MV-4-11 (cell line): ENCODE data around the gene TASP1.

ENCODE experiments used
- DNase-seq: peaks from one replicate; lab custom pipeline; 2025; lab: John Stamatoyannopoulos, UW

TASP1 gene

DNA sequence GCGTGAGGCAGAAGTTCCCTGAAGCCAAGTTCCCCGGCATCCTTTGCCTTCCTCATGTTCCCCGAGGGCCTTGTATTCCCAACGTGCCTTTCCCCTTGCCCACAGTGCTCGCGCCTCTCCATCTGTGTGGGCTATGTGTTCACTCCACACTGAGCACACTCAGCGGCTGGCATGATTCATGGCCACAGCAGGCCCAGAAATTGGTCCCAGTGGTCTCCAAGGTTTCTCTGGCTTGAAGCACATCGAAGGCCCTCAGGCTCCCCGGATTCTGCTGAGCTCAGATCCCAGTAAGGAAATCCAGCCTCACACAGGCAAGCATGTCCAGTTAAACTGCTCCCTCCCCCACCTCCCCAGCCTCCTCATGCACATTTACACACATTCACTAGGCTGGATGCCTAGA, 294.1 kb downstream of the TASP1 start:
- DNase-seq: no peak

DNA sequence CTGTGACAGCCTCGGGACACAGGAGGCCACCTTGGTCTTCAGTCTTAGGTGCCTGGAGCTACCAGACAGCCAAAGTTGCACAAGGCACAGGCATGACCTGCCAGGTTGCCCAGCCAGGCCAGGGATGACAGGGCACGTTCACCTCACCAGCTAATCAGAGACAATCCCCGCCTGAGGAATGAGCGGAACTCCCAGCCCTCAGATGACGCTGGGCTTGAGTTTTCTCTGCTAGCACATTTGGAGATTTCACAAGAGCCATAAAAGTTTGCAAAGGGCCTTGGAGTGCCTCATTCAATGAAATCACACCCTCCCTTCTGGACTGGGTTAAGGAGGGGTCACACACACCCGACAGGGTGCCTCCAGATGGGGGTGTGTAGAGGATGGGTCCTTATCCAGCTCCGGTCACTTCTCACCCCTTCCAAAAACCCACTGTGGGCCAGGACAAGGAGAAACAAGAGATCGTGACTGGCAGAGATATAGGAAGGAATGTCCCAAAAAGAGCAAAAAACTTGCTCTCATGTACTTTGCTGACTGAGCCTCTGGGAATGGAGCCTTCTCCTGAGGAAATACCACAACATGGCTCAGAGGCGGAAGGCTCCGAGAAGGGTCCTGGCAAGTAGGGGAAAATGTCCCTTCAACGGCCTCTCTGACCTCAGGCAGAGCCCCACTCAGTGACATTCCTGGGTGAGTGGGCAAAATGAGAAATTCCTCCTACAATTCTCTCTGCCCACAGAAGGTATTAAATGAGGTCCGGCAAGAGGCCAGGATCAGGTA, 296.1 kb downstream of the TASP1 start:
- DNase-seq: no peak

DNA sequence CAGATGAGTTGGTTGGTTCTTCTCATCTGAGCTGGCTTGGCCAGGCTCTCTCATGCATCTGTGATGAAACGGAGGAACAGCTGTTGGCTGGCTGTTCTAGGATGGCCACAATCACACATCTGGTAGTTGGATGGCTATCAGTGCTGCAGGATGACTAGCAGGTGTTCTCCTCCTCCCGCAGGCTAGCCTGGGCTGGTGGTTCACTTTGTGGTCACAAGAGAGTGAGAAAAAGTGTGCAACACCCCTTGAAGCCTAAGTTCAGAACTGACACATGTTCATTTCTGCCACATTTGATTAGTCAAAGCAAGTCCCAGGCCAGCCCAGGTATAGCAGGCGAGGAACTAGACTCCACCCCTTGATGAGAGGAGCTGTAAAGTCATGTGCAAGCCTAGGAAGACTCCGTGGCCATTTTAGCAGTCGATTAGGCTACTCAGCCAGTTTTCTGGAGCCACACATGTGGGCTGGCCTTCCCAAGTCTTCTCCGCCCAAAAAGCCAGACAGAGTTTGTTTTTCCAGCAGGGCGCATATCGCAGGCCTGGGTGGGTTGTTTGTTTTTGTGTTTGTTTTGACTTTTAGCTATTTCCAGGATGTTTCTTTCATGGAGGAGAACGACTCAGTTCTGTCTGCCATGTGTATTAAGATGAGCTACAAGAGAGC, 296.9 kb downstream of the TASP1 start:
- DNase-seq: no peak

DNA sequence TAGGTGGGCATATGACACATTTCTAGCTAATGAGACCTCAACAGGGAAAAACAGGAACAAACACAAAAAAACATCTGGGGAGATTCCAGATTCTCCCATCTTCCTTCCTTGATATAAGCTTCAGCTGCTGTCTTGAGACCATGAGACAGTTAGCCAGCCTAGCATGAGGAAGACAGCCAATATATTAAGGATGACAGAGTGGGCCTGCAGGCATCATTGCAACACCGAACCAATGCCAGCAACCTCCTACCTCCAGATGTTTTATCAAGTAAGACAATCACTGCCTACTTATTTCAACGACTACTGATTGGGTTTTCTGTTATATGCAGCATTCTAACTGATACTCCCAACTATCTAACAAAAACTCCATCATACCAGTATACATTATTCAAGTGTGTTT, 298.6 kb downstream of the TASP1 start:
- no peak for DNase-seq
